ENCODE results near the gene PPFIBP1.

Gene PPFIBP1

GRCh38 chr12:27616356-27617142 lies 92.5 kb downstream of the PPFIBP1 start:
- TF ChIP-seq, protein P1, sequence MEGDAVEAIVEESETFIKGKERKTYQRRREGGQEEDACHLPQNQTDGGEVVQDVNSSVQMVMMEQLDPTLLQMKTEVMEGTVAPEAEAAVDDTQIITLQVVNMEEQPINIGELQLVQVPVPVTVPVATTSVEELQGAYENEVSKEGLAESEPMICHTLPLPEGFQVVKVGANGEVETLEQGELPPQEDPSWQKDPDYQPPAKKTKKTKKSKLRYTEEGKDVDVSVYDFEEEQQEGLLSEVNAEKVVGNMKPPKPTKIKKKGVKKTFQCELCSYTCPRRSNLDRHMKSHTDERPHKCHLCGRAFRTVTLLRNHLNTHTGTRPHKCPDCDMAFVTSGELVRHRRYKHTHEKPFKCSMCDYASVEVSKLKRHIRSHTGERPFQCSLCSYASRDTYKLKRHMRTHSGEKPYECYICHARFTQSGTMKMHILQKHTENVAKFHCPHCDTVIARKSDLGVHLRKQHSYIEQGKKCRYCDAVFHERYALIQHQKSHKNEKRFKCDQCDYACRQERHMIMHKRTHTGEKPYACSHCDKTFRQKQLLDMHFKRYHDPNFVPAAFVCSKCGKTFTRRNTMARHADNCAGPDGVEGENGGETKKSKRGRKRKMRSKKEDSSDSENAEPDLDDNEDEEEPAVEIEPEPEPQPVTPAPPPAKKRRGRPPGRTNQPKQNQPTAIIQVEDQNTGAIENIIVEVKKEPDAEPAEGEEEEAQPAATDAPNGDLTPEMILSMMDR (IDR thresholded peaks at IDR 0.05), result no peak

DNA sequence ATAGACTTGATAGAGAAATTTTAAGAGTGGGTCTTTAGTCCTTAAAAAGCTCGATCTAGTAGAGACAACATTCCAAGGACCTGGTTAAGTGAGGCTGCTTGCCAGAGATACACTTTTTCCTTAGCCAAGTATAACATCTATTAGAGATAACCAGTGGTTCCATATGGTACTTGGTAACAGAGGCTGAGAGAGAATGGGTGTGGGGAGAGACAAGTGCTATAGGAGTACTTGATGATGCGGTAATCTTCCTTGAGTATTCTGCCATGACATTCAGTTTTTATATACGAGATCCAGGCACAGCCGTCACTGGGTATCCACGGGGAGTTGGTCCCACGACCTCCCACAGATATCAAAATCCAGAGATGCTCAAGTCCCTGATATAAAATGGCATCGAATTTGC lies 94.8 kb downstream of the PPFIBP1 start:
- TF ChIP-seq, protein P1 (IDR thresholded peaks at IDR 0.05), result no peak

- TF ChIP-seq, protein P1 (IDR thresholded peaks at IDR 0.05), result no peak
Observed at GRCh38 chr12:27619308-27619707, 95.3 kb downstream of the PPFIBP1 start.

DNA sequence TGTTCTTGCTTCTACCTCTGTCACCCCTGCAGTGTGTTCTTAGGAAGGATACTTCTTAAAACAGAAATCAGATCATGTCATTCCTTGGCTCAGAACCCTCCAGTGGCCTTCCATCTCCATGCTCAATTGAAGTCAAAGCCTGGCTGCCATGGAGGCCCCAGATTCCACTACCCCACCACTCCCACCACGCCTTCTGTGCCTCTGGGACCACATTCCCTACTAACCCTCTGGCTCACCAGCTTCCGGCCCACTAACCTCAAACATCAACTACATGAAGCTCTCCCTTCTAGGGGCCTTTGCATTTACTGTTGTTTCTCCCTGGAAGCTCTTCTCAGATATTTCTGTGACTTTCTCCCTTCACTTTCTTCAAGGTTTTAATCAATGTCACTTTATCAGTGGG lies 96.1 kb downstream of the PPFIBP1 start:
- TF ChIP-seq, protein P1 (IDR thresholded peaks at IDR 0.05), result no peak

- TF ChIP-seq, protein P1 (IDR thresholded peaks at IDR 0.05), result no peak
Observed at GRCh38 chr12:27622436-27623195, 98.6 kb downstream of the PPFIBP1 start.

DNA sequence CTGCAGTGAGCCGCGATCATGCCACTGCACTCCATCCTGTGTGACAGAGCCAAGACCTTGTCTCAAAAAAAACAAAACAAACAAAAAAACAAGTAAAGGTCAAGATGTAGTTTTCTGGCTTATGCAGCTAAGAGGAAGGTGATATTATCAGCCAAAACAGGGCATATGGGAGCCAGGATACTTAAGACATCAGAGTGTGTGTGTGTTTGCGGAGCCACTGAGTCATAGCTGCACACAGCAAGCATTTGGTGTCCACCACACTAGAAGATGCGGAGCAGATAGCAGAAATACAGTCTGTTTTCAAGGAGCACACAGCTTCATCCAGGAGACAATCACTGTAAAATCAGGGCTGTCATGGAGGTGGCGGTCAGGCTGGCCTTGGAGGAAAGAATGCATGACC lies 99.6 kb downstream of the PPFIBP1 start:
- TF ChIP-seq, protein P1 (IDR thresholded peaks at IDR 0.05), result no peak

GRCh38 chr12:27624586-27624985 lies 100.6 kb downstream of the PPFIBP1 start:
- TF ChIP-seq, protein P1 (IDR thresholded peaks at IDR 0.05), result no peak

Data from LNCAP (cell line).